Measurements from ENCODE around the gene DNMT1.

GRCh38 chr19:10139952-10140351, 54.8 kb downstream of the DNMT1 start:
- no peak for TF ChIP-seq CTCF (IDR thresholded peaks at IDR 0.05)
- no peak for TF ChIP-seq EP300 (IDR thresholded peaks at IDR 0.05; ENCODE audit: low read depth)
- no peak for TF ChIP-seq POLR2A (IDR thresholded peaks at IDR 0.05)
- TF ChIP-seq POLR2AphosphoS5 (IDR thresholded peaks at IDR 0.05) = no peak

All from transverse colon (tissue), 4 donors.